Measurements from ENCODE around the gene HYI. TPM values are rescaled to one million over a fixed set of nuclear protein-coding genes. Genes with fewer than 3 reads are reported as not detected.

HYI gene
- polyA plus RNA-seq, 1 donor from 2014 or later = 14.8 TPM

DNA sequence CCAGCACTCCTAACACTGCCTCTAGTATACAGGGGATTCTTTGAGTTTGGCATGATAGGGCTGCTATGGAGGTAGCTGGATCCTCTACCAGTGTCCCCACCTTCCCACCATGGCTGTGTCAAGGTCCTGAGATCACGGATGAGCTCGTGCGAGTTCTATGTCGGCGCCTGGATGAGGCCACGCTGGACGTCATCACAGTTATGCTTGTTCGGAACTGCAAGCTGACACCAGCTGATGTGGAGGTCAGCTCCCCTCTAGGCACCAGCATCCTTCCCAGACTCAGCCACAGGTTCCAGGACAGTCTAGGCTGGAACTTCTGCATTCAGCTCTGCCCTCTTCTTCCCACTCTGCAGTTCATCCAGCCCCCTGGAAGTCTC, 15.2 kb downstream of the HYI start:
- no peak overlapping the region for H2AFZ ChIP-seq (ENCODE audit: low read depth, low read length)
- H3F3A ChIP-seq (ENCODE audit: insufficient read depth, low read length, poor library complexity, severe bottlenecking) = no peaks in the 10 kb centered on the region
- TF ChIP-seq REST (IDR thresholded peaks at IDR 0.05; ENCODE audit: borderline replicate concordance) (no peak), EP300 (conservative IDR thresholded peaks at IDR 0.05; ENCODE audit: poor library complexity, severe bottlenecking) (no peak), EZH2 (IDR thresholded peaks at IDR 0.05; ENCODE audit: borderline replicate concordance, insufficient read depth, low read length, poor library complexity, severe bottlenecking) (no peak)
- TF ChIP-seq, protein P1, sequence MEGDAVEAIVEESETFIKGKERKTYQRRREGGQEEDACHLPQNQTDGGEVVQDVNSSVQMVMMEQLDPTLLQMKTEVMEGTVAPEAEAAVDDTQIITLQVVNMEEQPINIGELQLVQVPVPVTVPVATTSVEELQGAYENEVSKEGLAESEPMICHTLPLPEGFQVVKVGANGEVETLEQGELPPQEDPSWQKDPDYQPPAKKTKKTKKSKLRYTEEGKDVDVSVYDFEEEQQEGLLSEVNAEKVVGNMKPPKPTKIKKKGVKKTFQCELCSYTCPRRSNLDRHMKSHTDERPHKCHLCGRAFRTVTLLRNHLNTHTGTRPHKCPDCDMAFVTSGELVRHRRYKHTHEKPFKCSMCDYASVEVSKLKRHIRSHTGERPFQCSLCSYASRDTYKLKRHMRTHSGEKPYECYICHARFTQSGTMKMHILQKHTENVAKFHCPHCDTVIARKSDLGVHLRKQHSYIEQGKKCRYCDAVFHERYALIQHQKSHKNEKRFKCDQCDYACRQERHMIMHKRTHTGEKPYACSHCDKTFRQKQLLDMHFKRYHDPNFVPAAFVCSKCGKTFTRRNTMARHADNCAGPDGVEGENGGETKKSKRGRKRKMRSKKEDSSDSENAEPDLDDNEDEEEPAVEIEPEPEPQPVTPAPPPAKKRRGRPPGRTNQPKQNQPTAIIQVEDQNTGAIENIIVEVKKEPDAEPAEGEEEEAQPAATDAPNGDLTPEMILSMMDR (IDR thresholded peaks at IDR 0.05; ENCODE audit: poor library complexity, severe bottlenecking) = no peak
- H3K27ac ChIP-seq (ENCODE audit: low read length) = no peak overlapping the region
- H3K36me3 ChIP-seq (ENCODE audit: insufficient read depth, low read length) = no peaks in the 10 kb centered on the region
- H3K79me2 ChIP-seq (replicated peaks; ENCODE audit: insufficient read depth, low read length) = no peaks in the 10 kb centered on the region
- no peak overlapping the region for H3K9ac ChIP-seq (ENCODE audit: low read length)
- H3K9me2 ChIP-seq (ENCODE audit: insufficient read depth, low read length) = no peaks in the 10 kb centered on the region
- no peaks in the 10 kb centered on the region for H3K9me3 ChIP-seq (ENCODE audit: low read length)
- H4K20me1 ChIP-seq (ENCODE audit: insufficient read depth) = no peaks in the 10 kb centered on the region
- H3K27me3 ChIP-seq (ENCODE audit: insufficient read depth, low read depth, low read length) = no peaks in the 10 kb centered on the region
- no peak overlapping the region for H3K4me2 ChIP-seq (ENCODE audit: low read length)
- no peak overlapping the region for H3K4me3 ChIP-seq (ENCODE audit: low read length)

- H3K27me3 ChIP-seq (ENCODE audit: insufficient read depth, low read depth, low read length) = no peaks in the 10 kb centered on the region
- H3K36me3 ChIP-seq (ENCODE audit: insufficient read depth, low read length) = no peaks in the 10 kb centered on the region
Measured at GRCh38 chr1:43438006-43438405, 15.7 kb downstream of the HYI start.

More at GRCh38 chr1:43438006-43438405, 15.7 kb downstream of the HYI start:
- no peak overlapping the region for H2AFZ ChIP-seq (ENCODE audit: low read depth, low read length)
- no peak overlapping the region for H3K4me2 ChIP-seq (ENCODE audit: low read length)
- H3K9me3 ChIP-seq (ENCODE audit: low read length) = no peaks in the 10 kb centered on the region
- TF ChIP-seq MXI1 (conservative IDR thresholded peaks at IDR 0.05; ENCODE audit: poor library complexity, severe bottlenecking) (no peak), EP300 (conservative IDR thresholded peaks at IDR 0.05; ENCODE audit: poor library complexity, severe bottlenecking) (no peak), REST (IDR thresholded peaks at IDR 0.05; ENCODE audit: borderline replicate concordance) (no peak), SMC3 (conservative IDR thresholded peaks at IDR 0.05; ENCODE audit: poor library complexity) (no peak), POLR2AphosphoS5 (IDR thresholded peaks at IDR 0.05) (no peak), RAD21 (conservative IDR thresholded peaks at IDR 0.05) (no peak), EZH2 (IDR thresholded peaks at IDR 0.05; ENCODE audit: borderline replicate concordance, insufficient read depth, low read length, poor library complexity, severe bottlenecking) (no peak), TAF1 (IDR thresholded peaks at IDR 0.05; ENCODE audit: low read depth) (no peak)
- TF ChIP-seq, protein P1 (IDR thresholded peaks at IDR 0.05; ENCODE audit: poor library complexity, severe bottlenecking) = no peak
- H3K4me3 ChIP-seq (ENCODE audit: low read length) = no peak overlapping the region
- no peak overlapping the region for H3K27ac ChIP-seq (ENCODE audit: low read length)
- H3K79me2 ChIP-seq (replicated peaks; ENCODE audit: insufficient read depth, low read length) = no peaks in the 10 kb centered on the region
- no peaks in the 10 kb centered on the region for H3F3A ChIP-seq (ENCODE audit: insufficient read depth, low read length, poor library complexity, severe bottlenecking)
- no peak overlapping the region for H3K9ac ChIP-seq (ENCODE audit: low read length)
- no peaks in the 10 kb centered on the region for H3K9me2 ChIP-seq (ENCODE audit: insufficient read depth, low read length)
- H4K20me1 ChIP-seq (ENCODE audit: insufficient read depth) = no peaks in the 10 kb centered on the region
